CD4-positive, CD25-positive, alpha-beta regulatory T cell (primary cell): ENCODE results near the gene JARID2. TPM values are rescaled to one million over a fixed set of nuclear protein-coding genes. Genes with fewer than 3 reads are reported as not detected.

Experiments
- ATAC-seq, 2 donors: fragments of 150-1000 bp; cut with Tn5 transposase; one replicate each; pipeline ENCODE4 v1.10.0; 2021; ENCODE audit warnings: low read depth in 2 of 2, moderate number of reproducible peaks in 2 of 2, moderate library complexity in 1 of 2
- DNase-seq, 3 donors: peaks; one replicate each; pipeline versions ENCODE4 v3.0.0 to v3.0.0-alpha.2; 2012 to 2022; ENCODE audit warnings: mixed read lengths in 1 of 3
- H3K27ac ChIP-seq: one replicate; pipeline ENCODE4 v1.7.0; 2013; ENCODE audit warnings: mild to moderate bottlenecking, low read length; ENCODE audit not compliant: insufficient read depth, poor library complexity, severe bottlenecking
- H3K27me3 ChIP-seq: one replicate; pipeline ENCODE4 v1.7.0; 2013; ENCODE audit warnings: low read length; ENCODE audit not compliant: control insufficient read depth, insufficient read depth
- H3K36me3 ChIP-seq: one replicate; pipeline ENCODE4 v1.7.0; 2013; ENCODE audit warnings: mild to moderate bottlenecking, low read length, moderate library complexity; ENCODE audit not compliant: control insufficient read depth, insufficient read depth
- H3K4me1 ChIP-seq: 2 replicates; pipeline ENCODE4 v1.7.0; 2013; ENCODE audit warnings: mild to moderate bottlenecking, low read length; ENCODE audit not compliant: insufficient read depth, control insufficient read depth, poor library complexity, severe bottlenecking
- H3K4me3 ChIP-seq: one replicate; pipeline ENCODE4 v1.7.0; 2013; ENCODE audit warnings: low read depth, mild to moderate bottlenecking, low read length, moderate library complexity
- H3K9me3 ChIP-seq, 2 experiments: 1 replicate in 1 of 2; 2 replicates in 1 of 2; pipeline ENCODE4 v1.7.0; 2013; ENCODE audit warnings: low read length in 2 of 2, mild to moderate bottlenecking in 1 of 2, moderate library complexity in 1 of 2; ENCODE audit not compliant: control insufficient read depth in 2 of 2
- H3K27ac Mint-ChIP-seq, 3 donors: one replicate each; pipeline ENCODE4 v1.8.0; 2020 to 2022; ENCODE audit warnings: mild to moderate bottlenecking in 3 of 3, mixed read lengths in 3 of 3, moderate library complexity in 2 of 3
- H3K27me3 Mint-ChIP-seq: one replicate; pipeline ENCODE4 v1.8.0; 2022; ENCODE audit warnings: mild to moderate bottlenecking, mixed read lengths
- H3K36me3 Mint-ChIP-seq: one replicate; pipeline ENCODE4 v1.8.0; 2020; ENCODE audit warnings: mixed read lengths
- H3K4me1 Mint-ChIP-seq, 4 donors: one replicate each; pipeline ENCODE4 v1.8.0; 2020 to 2022; ENCODE audit warnings: mixed read lengths in 4 of 4, mild to moderate bottlenecking in 1 of 4
- H3K4me3 Mint-ChIP-seq, 4 donors: one replicate each; pipeline ENCODE4 v1.8.0; 2020 to 2022; ENCODE audit warnings: mild to moderate bottlenecking in 4 of 4, mixed read lengths in 4 of 4, moderate library complexity in 3 of 4
- H3K9me3 Mint-ChIP-seq, 7 donors: one replicate each; pipeline ENCODE4 v1.8.0; 2020 to 2022; ENCODE audit warnings: mixed read lengths in 7 of 7, mild to moderate bottlenecking in 3 of 7, moderate library complexity in 2 of 7
- polyA plus RNA-seq, 4 donors: library from polyadenylated mRNA; unstranded; fragments of 300-500 nt; fragmentation: Illumina TruSeq; gene quantifications; one replicate each; pipeline ENCODE4 v1.2.3, GENCODE V29; 2021
- total RNA-seq: library from RNA; stranded (reverse); gene quantifications from one replicate; pipeline ENCODE4 v1.2.3, GENCODE V29; 2022

JARID2 gene
- total and polyA plus RNA-seq, 5 donors from 2014 or later = 4.1 to 26.1 (median 5.6) TPM

- no peaks in the 10 kb centered on the region for H3K36me3 ChIP-seq
- H3K4me1 Mint-ChIP-seq = peaks cover 46 to 78% (median 68%) of the 10 kb centered on the region in 4 donors
- peak overlapping the region in 1 of 4 donors; percentile 56 for H3K4me3 Mint-ChIP-seq
- H3K27ac Mint-ChIP-seq = peak overlapping the region; percentile 11 to 58 (median 18)
- no peaks in the 10 kb centered on the region for H3K9me3 ChIP-seq
- H3K36me3 Mint-ChIP-seq = peaks cover 12% of the 10 kb centered on the region
- no peaks in the 10 kb centered on the region for H3K27me3 Mint-ChIP-seq
- ATAC-seq (no peak), DNase-seq (no peak)
- H3K4me3 ChIP-seq = no peak overlapping the region
- H3K9me3 Mint-ChIP-seq = peaks cover 0 to 1% (median 0%) of the 10 kb centered on the region in 7 donors
- peaks cover 49% of the 10 kb centered on the region for H3K4me1 ChIP-seq
- H3K27me3 ChIP-seq = no peaks in the 10 kb centered on the region
- no peak overlapping the region for H3K27ac ChIP-seq
Measured at GRCh38 chr6:15304337-15305042, 58.6 kb downstream of the JARID2 start.

DNA sequence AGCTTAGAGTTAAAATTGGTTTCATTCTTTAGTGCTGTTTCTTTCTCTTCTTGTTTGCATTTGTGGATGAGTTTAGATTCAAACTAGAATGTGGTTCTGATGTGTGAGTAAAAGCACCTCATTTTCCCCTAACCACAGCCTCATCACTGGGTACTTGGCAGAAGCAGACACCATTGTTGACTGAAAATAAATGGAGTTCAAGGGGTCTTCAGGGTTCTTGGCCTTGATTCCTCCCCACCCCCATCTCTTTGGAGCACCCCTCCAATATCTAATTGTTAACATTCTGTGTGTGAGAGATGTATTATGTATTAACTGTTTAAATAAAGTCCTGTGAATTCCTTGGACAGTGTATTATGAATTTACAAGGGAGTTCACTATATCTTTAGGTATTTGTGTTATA lies 59.6 kb downstream of the JARID2 start:
- peak overlapping the region; percentile 20 for H3K27ac ChIP-seq
- peaks cover 39% of the 10 kb centered on the region for H3K4me1 ChIP-seq
- H3K27me3 Mint-ChIP-seq = no peaks in the 10 kb centered on the region
- DNase-seq (peak in 1 of 3 donors; percentile 43), ATAC-seq (no peak)
- H3K4me3 Mint-ChIP-seq = peak overlapping the region in 1 of 4 donors; percentile 50
- peaks cover 0 to 3% (median 0%) of the 10 kb centered on the region in 7 donors for H3K9me3 Mint-ChIP-seq
- H3K36me3 Mint-ChIP-seq = peaks cover 12% of the 10 kb centered on the region
- H3K4me3 ChIP-seq = no peak overlapping the region
- H3K4me1 Mint-ChIP-seq = peaks cover 39 to 78% (median 66%) of the 10 kb centered on the region in 4 donors
- no peaks in the 10 kb centered on the region for H3K27me3 ChIP-seq
- peak overlapping the region; percentile 36 to 50 (median 47) for H3K27ac Mint-ChIP-seq
- no peaks in the 10 kb centered on the region for H3K36me3 ChIP-seq
- no peaks in the 10 kb centered on the region for H3K9me3 ChIP-seq

DNA sequence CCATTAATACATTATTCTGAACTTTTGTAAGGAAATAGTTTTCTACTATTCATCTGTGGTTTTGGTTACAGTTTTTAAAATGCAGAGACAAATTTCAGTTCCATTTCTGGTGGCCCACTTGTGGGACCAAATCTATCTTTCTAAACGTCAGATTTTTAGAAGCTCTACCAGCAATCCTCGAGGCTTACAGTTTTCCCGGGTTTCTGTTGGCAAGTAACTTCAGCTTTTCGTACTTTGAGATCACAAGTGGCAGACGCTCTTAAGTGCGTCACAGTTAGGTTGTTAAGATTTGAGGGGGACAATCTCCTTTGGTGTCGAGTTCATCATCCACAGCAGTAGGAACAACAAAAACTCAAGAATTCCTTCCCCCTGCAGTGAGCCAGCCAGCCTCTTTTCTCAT lies 60.0 kb downstream of the JARID2 start:
- H3K36me3 Mint-ChIP-seq = peaks cover 12% of the 10 kb centered on the region
- H3K4me3 Mint-ChIP-seq = no peak overlapping the region
- no peak for ATAC-seq
- H3K27ac ChIP-seq = no peak overlapping the region
- DNase-seq = no peak
- H3K9me3 ChIP-seq = no peaks in the 10 kb centered on the region
- H3K9me3 Mint-ChIP-seq = peaks cover 0 to 3% (median 0%) of the 10 kb centered on the region in 7 donors
- no peak overlapping the region for H3K4me3 ChIP-seq
- no peaks in the 10 kb centered on the region for H3K27me3 ChIP-seq
- peak overlapping the region in 2 of 3 donors; percentile 17 to 36 for H3K27ac Mint-ChIP-seq
- no peaks in the 10 kb centered on the region for H3K36me3 ChIP-seq
- H3K4me1 Mint-ChIP-seq = peaks cover 34 to 77% (median 64%) of the 10 kb centered on the region in 4 donors
- H3K27me3 Mint-ChIP-seq = no peaks in the 10 kb centered on the region
- H3K4me1 ChIP-seq = peaks cover 35% of the 10 kb centered on the region

- ATAC-seq = no peak
- peaks cover 29 to 79% (median 63%) of the 10 kb centered on the region in 4 donors for H3K4me1 Mint-ChIP-seq
Measured at GRCh38 chr6:15308435-15309213, 62.8 kb downstream of the JARID2 start.

GRCh38 chr6:15309611-15310283 lies 63.9 kb downstream of the JARID2 start:
- Mint-ChIP-seq H3K4me3 (peak overlapping the region in 1 of 4 donors; percentile 10), H3K9me3 (peaks cover 0 to 3% (median 0%) of the 10 kb centered on the region in 7 donors)

More at GRCh38 chr6:15308435-15309213, 62.8 kb downstream of the JARID2 start:
- Histone ChIP-seq H3K4me3 (no peak overlapping the region), H3K27me3 (no peaks in the 10 kb centered on the region), H3K36me3 (no peaks in the 10 kb centered on the region), H3K27ac (no peak overlapping the region), H3K9me3 (no peaks in the 10 kb centered on the region), H3K4me1 (peaks cover 33% of the 10 kb centered on the region)
- Mint-ChIP-seq H3K27ac (peak overlapping the region; percentile 47 to 78 (median 76)), H3K36me3 (peaks cover 7% of the 10 kb centered on the region), H3K27me3 (no peaks in the 10 kb centered on the region), H3K4me3 (peak overlapping the region in 2 of 4 donors; percentile 2 to 54), H3K9me3 (peaks cover 0 to 3% (median 0%) of the 10 kb centered on the region in 7 donors)
- DNase-seq = no peak

GRCh38 chr6:15310680-15311079 lies 64.8 kb downstream of the JARID2 start:
- no peaks in the 10 kb centered on the region for H3K27me3 Mint-ChIP-seq
- Histone ChIP-seq H3K27ac (no peak overlapping the region), H3K36me3 (no peaks in the 10 kb centered on the region), H3K4me3 (no peak overlapping the region), H3K4me1 (peaks cover 28% of the 10 kb centered on the region), H3K27me3 (no peaks in the 10 kb centered on the region), H3K9me3 (no peaks in the 10 kb centered on the region)
- peaks cover 0 to 3% (median 0%) of the 10 kb centered on the region in 7 donors for H3K9me3 Mint-ChIP-seq
- H3K4me3 Mint-ChIP-seq = no peak overlapping the region
- peaks cover 4% of the 10 kb centered on the region for H3K36me3 Mint-ChIP-seq
- H3K27ac Mint-ChIP-seq = peak overlapping the region in 1 of 3 donors; percentile 38
- DNase-seq = no peak
- H3K4me1 Mint-ChIP-seq = peaks cover 23 to 78% (median 62%) of the 10 kb centered on the region in 4 donors
- ATAC-seq = no peak

More at GRCh38 chr6:15309611-15310283, 63.9 kb downstream of the JARID2 start:
- no peaks in the 10 kb centered on the region for H3K27me3 Mint-ChIP-seq
- H3K27ac Mint-ChIP-seq = peak overlapping the region in 2 of 3 donors; percentile 76 to 81
- Histone ChIP-seq H3K9me3 (no peaks in the 10 kb centered on the region), H3K27ac (no peak overlapping the region), H3K4me3 (no peak overlapping the region), H3K27me3 (no peaks in the 10 kb centered on the region), H3K36me3 (no peaks in the 10 kb centered on the region), H3K4me1 (peaks cover 37% of the 10 kb centered on the region)
- ATAC-seq = no peak
- peaks cover 28 to 81% (median 65%) of the 10 kb centered on the region in 4 donors for H3K4me1 Mint-ChIP-seq
- DNase-seq = no peak
- H3K36me3 Mint-ChIP-seq = peaks cover 4% of the 10 kb centered on the region

GRCh38 chr6:15312500-15312899 lies 66.6 kb downstream of the JARID2 start:
- DNase-seq (peak in 1 of 3 donors; percentile 48), ATAC-seq (peak in 1 of 2 donors; percentile 58)
- Histone ChIP-seq H3K27me3 (no peaks in the 10 kb centered on the region), H3K9me3 (no peaks in the 10 kb centered on the region), H3K4me3 (no peak overlapping the region), H3K4me1 (peaks cover 36% of the 10 kb centered on the region), H3K36me3 (no peaks in the 10 kb centered on the region), H3K27ac (no peak overlapping the region)
- H3K4me3 Mint-ChIP-seq = peak overlapping the region in 2 of 4 donors; percentile 13 to 32
- H3K9me3 Mint-ChIP-seq = peaks cover 0 to 3% (median 0%) of the 10 kb centered on the region in 7 donors
- H3K27me3 Mint-ChIP-seq = no peaks in the 10 kb centered on the region
- peak overlapping the region in 2 of 3 donors; percentile 4 to 81 for H3K27ac Mint-ChIP-seq
- H3K4me1 Mint-ChIP-seq = peaks cover 30 to 87% (median 73%) of the 10 kb centered on the region in 4 donors
- H3K36me3 Mint-ChIP-seq = peaks cover 4% of the 10 kb centered on the region
